ENCODE measurements around the gene ARHGAP24.

DNA sequence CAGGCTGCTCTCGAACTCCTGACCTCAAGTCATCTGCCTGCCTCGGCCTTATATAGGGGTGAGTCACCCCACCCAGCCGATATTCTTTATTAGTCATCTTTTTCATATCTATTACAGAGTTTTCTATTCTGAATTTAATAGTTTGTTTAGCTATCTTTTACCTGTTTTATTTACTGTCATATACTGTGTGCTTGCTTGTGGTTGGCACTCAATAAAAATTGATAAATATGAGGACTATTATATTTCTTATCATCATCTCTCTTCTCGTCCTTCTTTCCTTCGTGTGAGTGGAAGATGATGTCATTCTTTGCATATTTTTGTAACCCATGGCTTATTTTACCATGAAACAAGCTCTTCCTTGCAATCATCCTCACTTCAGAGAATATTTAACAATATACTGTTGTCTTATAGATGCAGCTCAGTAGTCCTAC, 265.5 kb downstream of the ARHGAP24 start:
- TF ChIP-seq, protein P1, sequence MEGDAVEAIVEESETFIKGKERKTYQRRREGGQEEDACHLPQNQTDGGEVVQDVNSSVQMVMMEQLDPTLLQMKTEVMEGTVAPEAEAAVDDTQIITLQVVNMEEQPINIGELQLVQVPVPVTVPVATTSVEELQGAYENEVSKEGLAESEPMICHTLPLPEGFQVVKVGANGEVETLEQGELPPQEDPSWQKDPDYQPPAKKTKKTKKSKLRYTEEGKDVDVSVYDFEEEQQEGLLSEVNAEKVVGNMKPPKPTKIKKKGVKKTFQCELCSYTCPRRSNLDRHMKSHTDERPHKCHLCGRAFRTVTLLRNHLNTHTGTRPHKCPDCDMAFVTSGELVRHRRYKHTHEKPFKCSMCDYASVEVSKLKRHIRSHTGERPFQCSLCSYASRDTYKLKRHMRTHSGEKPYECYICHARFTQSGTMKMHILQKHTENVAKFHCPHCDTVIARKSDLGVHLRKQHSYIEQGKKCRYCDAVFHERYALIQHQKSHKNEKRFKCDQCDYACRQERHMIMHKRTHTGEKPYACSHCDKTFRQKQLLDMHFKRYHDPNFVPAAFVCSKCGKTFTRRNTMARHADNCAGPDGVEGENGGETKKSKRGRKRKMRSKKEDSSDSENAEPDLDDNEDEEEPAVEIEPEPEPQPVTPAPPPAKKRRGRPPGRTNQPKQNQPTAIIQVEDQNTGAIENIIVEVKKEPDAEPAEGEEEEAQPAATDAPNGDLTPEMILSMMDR (IDR thresholded peaks at IDR 0.05), result no peak
- no peak for TF ChIP-seq POLR2A (IDR thresholded peaks at IDR 0.05)

All from ovary (tissue), 3 donors.